Eye (tissue), 1 donor: Measurements from ENCODE around the gene ZBTB7C.
A peak's percentile ranks its signal among the peaks of the same experiment; 100 is the strongest.

ENCODE experiments used
- DNase-seq: peaks from one replicate; pipeline ENCODE4 v3.0.0-alpha.2; 2015

The ZBTB7C gene

GRCh38 chr18:48387300-48387699 lies 21.9 kb downstream of the ZBTB7C start:
- DNase-seq: no peak

GRCh38 chr18:48385596-48385995 lies 23.6 kb downstream of the ZBTB7C start:
- DNase-seq: no peak

- DNase-seq: no peak
Measured at GRCh38 chr18:48376934-48377333, 32.2 kb downstream of the ZBTB7C start.

GRCh38 chr18:48376406-48376805 lies 32.8 kb downstream of the ZBTB7C start:
- peak; percentile 75 for DNase-seq

GRCh38 chr18:48375150-48375800 lies 33.9 kb downstream of the ZBTB7C start:
- no peak for DNase-seq

GRCh38 chr18:48374423-48375149 lies 34.6 kb downstream of the ZBTB7C start:
- no peak for DNase-seq

- no peak for DNase-seq
Measured at GRCh38 chr18:48371854-48372602, 37.2 kb downstream of the ZBTB7C start.

GRCh38 chr18:48367557-48367956 lies 41.6 kb downstream of the ZBTB7C start:
- no peak for DNase-seq

GRCh38 chr18:48365965-48366364 lies 43.2 kb downstream of the ZBTB7C start:
- DNase-seq: no peak

GRCh38 chr18:48364146-48364545 lies 45.0 kb downstream of the ZBTB7C start:
- DNase-seq: no peak

- DNase-seq: no peak
Measured at GRCh38 chr18:48363175-48363574, 46.0 kb downstream of the ZBTB7C start.

- no peak for DNase-seq
Measured at GRCh38 chr18:48361801-48362200, 47.4 kb downstream of the ZBTB7C start.

- no peak for DNase-seq
Measured at GRCh38 chr18:48360376-48361021, 48.7 kb downstream of the ZBTB7C start.

GRCh38 chr18:48359626-48360025 lies 49.6 kb downstream of the ZBTB7C start:
- no peak for DNase-seq

- DNase-seq: no peak
Measured at GRCh38 chr18:48358868-48359267, 50.3 kb downstream of the ZBTB7C start.

- no peak for DNase-seq
Measured at GRCh38 chr18:48356909-48357631, 52.1 kb downstream of the ZBTB7C start.

- DNase-seq: no peak
Measured at GRCh38 chr18:48356151-48356745, 52.9 kb downstream of the ZBTB7C start.

- no peak for DNase-seq
Measured at GRCh38 chr18:48355276-48356115, 53.7 kb downstream of the ZBTB7C start.

GRCh38 chr18:48354746-48355260 lies 54.4 kb downstream of the ZBTB7C start:
- DNase-seq: no peak

GRCh38 chr18:48352051-48352755 lies 57.0 kb downstream of the ZBTB7C start:
- no peak for DNase-seq
